Retinal pigment epithelial cell (primary cell): ENCODE data around the gene CALY.

Experiments used
- DNase-seq: peaks from one replicate; pipeline ENCODE4 v3.0.0-alpha.2; 2010; ENCODE audit warnings: low read depth
- H3K4me3 ChIP-seq: 2 replicates; pipeline ENCODE4 v1.5.1; 2011; ENCODE audit warnings: mild to moderate bottlenecking, low read length, control low read depth, moderate library complexity
- TF ChIP-seq, protein P1 (sequence below): conservative IDR thresholded peaks from 2 replicates; pipeline ENCODE4 v1.5.1; 2011; ENCODE audit warnings: low read depth, low read length, control low read depth, inconsistent platforms

CALY gene

GRCh38 chr10:133335246-133336117 lies 1.2 kb downstream of the CALY start:
- peak overlapping the region; percentile 37 for H3K4me3 ChIP-seq
- no peak for DNase-seq

DNA sequence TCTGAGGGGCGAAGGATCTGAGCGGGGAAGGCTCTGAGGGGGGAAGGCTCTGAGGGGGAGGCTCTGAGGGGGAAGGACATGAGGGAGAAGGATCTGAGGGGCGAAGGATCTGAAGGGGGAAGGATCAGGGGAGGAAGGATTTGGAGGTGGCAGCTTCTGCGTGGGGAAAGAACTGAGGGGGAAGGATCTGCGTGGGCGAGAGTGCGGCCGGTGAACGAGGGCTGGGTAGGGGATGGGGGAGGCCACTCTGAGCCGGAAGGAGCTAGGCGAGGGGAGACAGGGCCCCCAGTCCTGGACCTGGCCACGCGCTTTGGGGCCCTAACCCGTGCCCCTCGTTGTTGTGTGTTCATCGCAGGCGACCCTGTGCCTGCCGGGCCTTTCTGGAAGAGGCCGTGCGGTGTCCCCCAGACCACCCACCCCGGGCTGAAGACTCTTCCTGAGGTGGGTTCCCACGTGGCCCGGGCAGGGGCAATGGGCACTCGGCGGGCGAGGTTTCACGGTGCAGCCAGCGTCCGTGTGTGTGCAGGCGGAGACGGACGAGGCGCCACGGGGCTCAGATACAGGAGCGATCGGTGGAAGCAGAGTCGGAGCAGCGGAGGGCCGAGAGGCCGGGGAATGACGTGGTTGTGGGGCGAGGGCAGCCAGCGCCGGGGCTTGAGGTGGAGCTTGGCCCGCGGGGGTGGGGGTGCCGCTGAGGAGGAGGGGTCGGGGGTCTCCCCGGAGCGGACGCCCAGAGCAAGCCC lies 2.0 kb downstream of the CALY start:
- peak overlapping the region; percentile 37 for H3K4me3 ChIP-seq
- DNase-seq, result no peak
- TF ChIP-seq, protein P1, sequence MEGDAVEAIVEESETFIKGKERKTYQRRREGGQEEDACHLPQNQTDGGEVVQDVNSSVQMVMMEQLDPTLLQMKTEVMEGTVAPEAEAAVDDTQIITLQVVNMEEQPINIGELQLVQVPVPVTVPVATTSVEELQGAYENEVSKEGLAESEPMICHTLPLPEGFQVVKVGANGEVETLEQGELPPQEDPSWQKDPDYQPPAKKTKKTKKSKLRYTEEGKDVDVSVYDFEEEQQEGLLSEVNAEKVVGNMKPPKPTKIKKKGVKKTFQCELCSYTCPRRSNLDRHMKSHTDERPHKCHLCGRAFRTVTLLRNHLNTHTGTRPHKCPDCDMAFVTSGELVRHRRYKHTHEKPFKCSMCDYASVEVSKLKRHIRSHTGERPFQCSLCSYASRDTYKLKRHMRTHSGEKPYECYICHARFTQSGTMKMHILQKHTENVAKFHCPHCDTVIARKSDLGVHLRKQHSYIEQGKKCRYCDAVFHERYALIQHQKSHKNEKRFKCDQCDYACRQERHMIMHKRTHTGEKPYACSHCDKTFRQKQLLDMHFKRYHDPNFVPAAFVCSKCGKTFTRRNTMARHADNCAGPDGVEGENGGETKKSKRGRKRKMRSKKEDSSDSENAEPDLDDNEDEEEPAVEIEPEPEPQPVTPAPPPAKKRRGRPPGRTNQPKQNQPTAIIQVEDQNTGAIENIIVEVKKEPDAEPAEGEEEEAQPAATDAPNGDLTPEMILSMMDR, result no peak

More at GRCh38 chr10:133335246-133336117, 1.2 kb downstream of the CALY start:
- TF ChIP-seq, protein P1, result no peak

DNA sequence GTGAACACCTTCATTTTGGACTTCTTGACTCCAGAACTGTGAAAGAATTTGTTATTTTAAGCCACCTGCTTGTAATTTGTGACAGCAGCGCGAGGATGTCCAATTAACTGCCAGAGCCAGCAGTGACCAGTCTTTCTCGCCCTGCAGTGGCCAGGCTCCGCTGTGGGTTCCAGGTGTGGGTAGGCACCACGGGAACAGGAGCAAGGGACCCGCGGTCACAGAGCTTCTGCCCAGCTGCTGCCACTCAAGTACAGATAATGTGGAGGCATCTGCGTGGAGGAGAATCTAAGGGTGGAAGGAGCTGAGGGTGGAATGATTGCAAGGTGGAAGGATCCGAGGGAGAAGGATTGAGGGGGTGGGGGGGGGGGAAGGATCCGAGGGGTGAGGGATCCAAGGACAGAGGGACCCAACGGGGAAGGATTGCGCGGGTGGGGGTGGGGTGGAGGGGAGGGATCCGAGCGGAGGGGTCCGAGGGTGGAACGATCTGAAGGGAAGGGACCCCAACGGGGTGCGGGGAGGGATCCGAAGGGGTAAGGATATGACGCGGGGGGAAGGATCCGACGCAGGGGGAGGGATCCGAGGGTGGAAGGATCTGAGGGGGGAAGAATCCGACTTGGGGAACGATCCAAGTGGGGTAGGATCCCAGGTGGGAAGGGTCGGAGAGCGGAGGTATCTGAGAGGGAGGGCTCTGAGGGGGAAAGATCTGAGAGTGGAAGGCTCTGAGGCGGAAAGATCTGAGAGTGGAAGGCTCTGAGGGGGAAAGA lies 3.6 kb downstream of the CALY start:
- no peak overlapping the region for H3K4me3 ChIP-seq
- TF ChIP-seq, protein P1, result no peak

DNA sequence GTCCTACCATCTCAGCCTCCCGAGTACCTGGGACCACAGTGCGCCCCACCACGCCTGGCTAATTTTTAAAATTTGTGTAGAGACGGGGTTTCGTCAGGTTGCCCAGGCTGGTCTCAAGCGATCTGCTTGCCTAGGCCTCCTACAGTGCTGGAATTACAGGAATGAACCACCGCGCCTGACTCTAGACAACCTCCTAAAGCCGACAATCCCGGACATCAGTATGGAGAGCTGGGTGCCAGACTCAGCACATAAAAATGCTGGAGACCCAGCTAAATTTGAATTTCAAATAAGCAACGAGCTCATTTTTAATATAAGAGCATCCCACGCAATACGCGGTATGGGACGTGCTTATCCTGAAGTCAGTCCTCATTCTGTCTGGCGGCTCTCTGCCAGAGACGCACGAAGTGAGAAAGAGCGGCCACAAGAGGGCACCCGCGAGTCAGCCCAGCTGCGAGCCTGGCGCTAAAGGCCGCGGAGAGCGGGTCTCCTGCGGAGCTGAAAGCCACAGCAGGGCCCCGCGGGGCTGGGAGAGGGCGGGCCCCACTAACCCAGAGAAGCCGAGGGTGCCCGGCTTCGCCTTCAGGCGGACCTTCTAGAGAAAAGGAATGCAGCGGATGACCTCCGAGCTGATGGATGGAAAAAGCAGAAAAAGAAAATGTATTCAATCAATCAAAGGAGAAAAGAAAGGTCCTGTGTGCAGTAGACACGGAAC lies 7.0 kb downstream of the CALY start:
- DNase-seq, result no peak
- H3K4me3 ChIP-seq, result no peak overlapping the region
- TF ChIP-seq, protein P1, result peak; percentile 93

More for the DNA sequence above, 3.6 kb downstream of the CALY start:
- DNase-seq, result no peak

GRCh38 chr10:133328358-133329343 lies 8.0 kb downstream of the CALY start:
- TF ChIP-seq, protein P1, result no peak
- no peak overlapping the region for H3K4me3 ChIP-seq
- DNase-seq, result no peak
